Stimulated activated naive CD4-positive, alpha-beta T cell treated with Interleukin-2 at 50 U/mL for 16 hours (primary cell): Measurements from ENCODE around the gene SECISBP2L.
"Not testable (repeated sequence)": the region's sequence is repeated elsewhere in the genome, so short reads cannot be mapped to it uniquely, and the experiment has no call there.

Source experiments
- DNase-seq: peaks from one replicate; lab custom pipeline; 2025; lab: John Stamatoyannopoulos, UW

Gene SECISBP2L

GRCh38 chr15:48999314-48999713 is 46.9 kb downstream of the SECISBP2L start:
- DNase-seq, result no peak

GRCh38 chr15:48996276-48996675 is 50.0 kb downstream of the SECISBP2L start:
- no peak for DNase-seq

GRCh38 chr15:48993380-48993779 is 52.9 kb downstream of the SECISBP2L start:
- DNase-seq, result no peak

GRCh38 chr15:48992545-48992944 is 53.7 kb downstream of the SECISBP2L start:
- no peak for DNase-seq

GRCh38 chr15:48992096-48992495 is 54.1 kb downstream of the SECISBP2L start:
- no peak for DNase-seq

GRCh38 chr15:48989170-48989569 is 57.1 kb downstream of the SECISBP2L start:
- no peak for DNase-seq

- no peak for DNase-seq
Measured at GRCh38 chr15:48987142-48987541, 59.1 kb downstream of the SECISBP2L start.

GRCh38 chr15:48986240-48986639 is 60.0 kb downstream of the SECISBP2L start:
- DNase-seq, result no peak

- DNase-seq, result no peak
Measured at GRCh38 chr15:48985516-48985915, 60.7 kb downstream of the SECISBP2L start.

GRCh38 chr15:48984811-48985352 is 61.4 kb downstream of the SECISBP2L start:
- no peak for DNase-seq

- DNase-seq, result no peak
Measured at GRCh38 chr15:48984021-48984710, 62.1 kb downstream of the SECISBP2L start.

- DNase-seq, result no peak
Measured at GRCh38 chr15:48983300-48983699, 62.9 kb downstream of the SECISBP2L start.

- no peak for DNase-seq
Measured at GRCh38 chr15:48981941-48982340, 64.3 kb downstream of the SECISBP2L start.

- no peak for DNase-seq
Measured at GRCh38 chr15:48978638-48979037, 67.6 kb downstream of the SECISBP2L start.

GRCh38 chr15:48976444-48977088 is 69.7 kb downstream of the SECISBP2L start:
- DNase-seq, result no peak

GRCh38 chr15:48975472-48976419 is 70.5 kb downstream of the SECISBP2L start:
- DNase-seq, result peak; percentile 58

GRCh38 chr15:48974882-48975281 is 71.4 kb downstream of the SECISBP2L start:
- no peak for DNase-seq

- no peak for DNase-seq
Measured at GRCh38 chr15:48972750-48973503, 73.3 kb downstream of the SECISBP2L start.

- DNase-seq, result not testable (repeated sequence)
Measured at GRCh38 chr15:48970926-48971325, 75.3 kb downstream of the SECISBP2L start.

- no peak for DNase-seq
Measured at GRCh38 chr15:48968066-48968465, 78.2 kb downstream of the SECISBP2L start.

- DNase-seq, result no peak
Measured at GRCh38 chr15:48967336-48967735, 78.9 kb downstream of the SECISBP2L start.
